HG03565 (cell line): ENCODE data around the gene MACO1.

Source experiments
- ATAC-seq: cut with Tn5 transposase; IDR thresholded peaks from one replicate; pipeline ENCODE4 v1.9.1; 2021; ENCODE audit warnings: mild to moderate bottlenecking, moderate library complexity; ENCODE audit not compliant: unreplicated experiment

MACO1 gene

DNA sequence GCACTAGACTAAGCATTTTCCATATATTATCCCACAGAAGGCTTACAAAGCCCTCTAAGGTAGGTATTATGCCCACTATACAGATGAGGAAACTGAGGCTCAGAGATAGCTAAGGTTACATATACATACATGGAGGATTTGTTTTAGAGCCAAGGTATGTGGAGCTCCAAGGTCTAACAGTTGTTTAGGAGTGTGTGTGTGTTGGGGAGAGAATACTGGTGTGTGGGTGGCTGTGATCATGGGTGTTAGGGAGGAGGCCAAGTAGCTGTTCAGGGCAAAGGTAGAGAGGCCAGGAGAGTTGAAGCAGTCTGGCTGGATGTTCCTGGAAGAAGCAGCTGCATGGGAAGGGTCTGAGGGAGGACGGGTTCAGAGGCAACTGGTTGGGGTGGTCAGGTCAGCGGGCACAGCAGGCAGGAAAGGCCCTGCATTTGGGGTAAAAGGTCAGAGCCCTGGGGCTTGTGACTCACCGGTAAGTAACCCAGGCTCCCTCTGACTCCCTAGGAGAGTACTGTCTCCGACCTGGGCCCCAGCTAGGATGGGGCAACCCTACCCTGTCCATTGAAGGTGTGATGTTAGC, 107.6 kb downstream of the MACO1 start:
- no peak for ATAC-seq

DNA sequence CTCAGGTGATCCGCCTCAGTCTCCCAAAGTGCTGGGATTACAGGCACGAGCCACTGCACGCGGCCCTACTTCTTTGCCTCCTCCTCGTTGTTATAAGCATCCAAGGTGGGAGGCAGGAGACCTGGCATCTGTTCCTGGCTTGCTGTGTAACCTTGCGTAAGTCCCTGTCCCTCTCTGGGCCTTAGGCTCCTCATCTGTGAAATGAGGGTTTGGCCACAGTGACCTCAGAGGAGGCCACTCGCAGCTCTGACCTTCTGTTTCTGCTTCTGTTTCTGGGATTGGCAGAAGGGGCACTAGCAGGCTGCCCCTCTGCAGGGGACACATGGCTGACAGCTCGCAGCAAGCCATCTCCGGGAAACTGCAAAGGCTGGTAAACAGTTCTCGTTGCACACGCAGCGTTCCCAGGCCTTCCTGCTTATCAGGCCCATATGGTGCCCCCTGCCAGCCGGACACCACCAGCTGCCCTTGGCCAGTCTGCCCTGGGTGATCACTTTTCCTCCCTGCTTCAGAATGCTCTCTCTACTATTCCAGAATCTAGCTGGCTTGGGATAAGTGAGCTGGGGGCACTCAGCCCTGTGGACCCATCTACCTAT, 110.1 kb downstream of the MACO1 start:
- no peak for ATAC-seq

DNA sequence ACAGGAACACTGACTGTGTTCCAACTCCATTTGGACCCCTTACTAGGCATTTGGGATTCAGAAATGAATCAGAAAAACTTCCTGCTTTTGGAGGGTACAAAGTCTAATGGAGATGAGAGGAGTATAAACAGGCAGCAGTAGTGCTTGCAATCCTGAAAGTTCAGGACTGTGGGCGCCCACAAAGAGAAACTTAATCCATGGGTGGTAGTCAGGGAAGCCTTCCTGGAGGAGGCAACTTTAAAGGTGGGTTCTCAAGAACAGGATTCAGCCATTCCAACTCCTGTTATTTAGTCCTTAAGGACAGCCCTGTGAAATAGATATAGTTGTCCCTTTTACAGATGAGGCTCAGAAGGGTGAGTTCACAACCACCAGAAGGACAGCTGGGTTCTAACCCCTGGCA, 110.7 kb downstream of the MACO1 start:
- ATAC-seq, result no peak

DNA sequence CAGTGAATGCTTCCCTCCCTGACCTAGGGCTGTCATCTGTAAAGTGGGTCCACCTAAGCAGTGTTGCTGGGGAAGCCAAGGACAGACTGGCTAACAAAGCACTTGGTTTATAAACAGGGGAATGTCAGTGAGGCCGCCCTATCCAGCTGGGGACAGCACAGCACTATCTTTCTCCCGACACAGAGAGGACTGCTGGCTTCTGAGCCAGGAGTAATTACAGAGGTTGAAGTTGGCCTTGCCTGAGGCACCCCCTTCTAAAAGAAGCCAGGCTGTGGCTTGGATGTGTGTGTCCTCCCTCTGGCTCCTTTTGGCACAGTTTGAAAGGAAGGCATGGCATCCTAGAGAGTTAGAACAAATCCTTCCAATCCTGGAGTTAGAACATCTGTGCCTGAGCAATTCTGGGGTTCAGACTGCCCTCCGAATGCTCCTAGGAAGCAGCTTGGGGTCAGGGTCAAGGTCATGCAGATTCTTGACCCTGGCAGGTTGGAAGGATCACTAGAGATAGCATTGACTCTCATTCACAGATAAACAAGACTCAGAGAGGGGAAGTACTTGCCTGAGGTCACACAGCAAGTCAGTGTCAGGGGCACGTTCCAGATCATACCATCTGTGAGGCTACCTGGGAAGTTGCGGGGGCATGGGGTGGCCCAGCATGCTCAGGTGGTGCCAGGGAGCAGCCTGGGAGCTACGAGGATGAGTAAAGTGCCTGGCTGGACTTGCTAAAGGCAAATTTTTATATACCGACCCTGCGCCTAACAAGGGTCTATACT, 111.4 kb downstream of the MACO1 start:
- ATAC-seq, result no peak

DNA sequence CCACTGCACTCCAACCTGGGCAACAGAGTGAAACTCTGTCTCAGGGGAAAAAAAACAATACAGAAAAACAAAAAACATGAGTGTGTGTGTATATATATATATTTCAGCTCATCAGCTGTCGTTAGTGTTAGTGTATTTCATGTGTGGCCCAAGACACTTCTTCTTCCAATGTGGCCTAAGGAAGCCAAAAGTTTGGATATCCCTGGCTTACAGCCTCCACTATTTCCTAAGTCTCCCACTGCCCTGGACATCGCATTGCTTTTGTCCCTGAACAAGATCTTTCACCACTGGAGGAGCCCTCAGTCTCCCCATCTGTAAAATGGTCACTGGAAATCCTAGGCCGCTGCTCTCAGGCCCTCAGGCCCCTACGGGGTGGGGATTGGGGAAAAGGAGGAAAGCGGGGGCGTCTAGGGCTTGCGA, 112.3 kb downstream of the MACO1 start:
- ATAC-seq, result no peak

DNA sequence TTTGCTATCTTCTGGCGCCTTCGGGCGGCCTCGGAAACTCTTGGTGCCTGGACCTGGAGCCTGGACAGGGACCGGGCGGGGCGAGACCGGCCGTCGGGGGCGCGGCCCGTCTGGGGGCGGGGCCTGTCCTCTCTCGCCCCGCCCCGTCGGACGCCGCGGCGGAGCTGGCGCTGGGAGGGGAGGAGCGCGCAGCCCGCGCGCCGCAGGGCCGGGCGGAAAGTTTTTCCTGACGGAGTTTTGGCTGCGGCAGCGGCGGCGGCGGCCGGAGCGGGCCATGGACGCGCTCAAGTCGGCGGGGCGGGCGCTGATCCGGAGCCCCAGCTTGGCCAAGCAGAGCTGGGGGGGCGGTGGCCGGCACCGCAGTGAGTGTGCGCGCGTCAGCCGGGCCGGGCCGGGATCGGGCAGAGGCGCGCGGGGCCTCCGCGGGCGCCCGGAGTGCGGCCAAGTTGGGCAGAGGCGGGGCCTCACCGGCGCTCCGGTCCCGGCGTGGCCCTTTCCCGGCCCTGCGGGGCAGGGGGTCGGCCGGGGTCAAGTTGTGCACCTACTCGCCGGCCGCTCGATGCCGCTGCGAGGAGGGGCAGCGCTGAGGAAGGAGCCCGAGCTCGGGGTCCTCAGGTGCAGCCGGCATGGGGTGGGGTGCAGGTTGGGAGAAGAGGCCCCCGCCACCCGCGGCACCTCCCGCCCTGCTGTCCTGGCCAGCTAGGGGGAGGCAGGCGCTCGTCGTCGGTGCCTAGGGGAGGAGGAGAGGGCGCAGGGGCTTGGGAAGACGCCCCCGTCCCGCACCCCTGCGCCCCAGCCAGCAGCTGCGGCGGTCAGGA, 112.9 kb downstream of the MACO1 start, which contains the start of gene LDLRAP1:
LDLRAP1 (plus strand) TSS at position 182 of the 818 bp plus-strand sequence; CDS start at position 275, 93 bp downstream.
- ATAC-seq, result peak; percentile 62

DNA sequence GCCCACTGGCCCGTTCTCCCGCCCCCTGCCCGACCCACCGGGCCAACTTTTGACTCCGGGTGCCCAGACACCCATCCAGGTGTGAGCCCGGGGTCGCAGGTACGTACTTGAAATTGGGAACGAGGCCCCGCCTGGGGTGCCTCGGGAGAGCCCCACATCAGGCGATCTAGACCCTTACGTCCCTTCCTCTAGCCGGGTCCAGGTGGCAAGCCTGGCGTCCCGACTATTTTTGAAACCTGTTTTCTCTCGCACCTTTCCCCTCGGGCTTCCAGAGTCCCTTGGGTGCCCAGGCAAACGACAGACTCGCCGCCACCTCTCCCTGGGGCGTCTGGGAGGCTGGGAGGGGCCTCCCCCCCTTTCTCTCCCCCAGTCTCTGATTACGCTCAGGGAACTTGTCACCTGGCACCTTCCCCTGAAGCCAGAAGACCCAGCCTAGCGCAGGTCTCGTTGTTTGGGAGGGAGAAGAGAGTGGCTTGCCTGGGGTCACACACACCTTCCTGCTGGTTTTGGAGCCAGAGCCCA, 113.6 kb downstream of the MACO1 start:
- no peak for ATAC-seq

DNA sequence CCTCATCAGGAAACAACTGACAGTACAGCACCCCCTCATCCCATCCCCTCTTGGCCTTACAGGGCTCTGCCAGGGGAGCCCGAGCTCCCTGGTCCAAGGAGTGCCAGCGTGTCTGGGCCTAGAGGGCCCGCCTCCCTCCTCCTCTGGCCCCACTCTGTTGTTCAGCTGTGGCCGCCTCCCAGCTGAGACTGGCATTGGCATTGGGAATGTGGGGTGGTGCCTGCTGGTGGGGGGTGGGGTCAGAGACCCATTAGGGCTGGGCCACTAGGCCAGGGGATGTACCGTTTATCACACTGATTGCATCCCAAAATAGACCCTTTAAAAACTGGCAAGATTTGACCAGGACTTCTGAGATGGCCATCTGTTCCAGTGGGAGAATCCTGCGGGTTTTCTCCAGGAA, 114.1 kb downstream of the MACO1 start:
- no peak for ATAC-seq

DNA sequence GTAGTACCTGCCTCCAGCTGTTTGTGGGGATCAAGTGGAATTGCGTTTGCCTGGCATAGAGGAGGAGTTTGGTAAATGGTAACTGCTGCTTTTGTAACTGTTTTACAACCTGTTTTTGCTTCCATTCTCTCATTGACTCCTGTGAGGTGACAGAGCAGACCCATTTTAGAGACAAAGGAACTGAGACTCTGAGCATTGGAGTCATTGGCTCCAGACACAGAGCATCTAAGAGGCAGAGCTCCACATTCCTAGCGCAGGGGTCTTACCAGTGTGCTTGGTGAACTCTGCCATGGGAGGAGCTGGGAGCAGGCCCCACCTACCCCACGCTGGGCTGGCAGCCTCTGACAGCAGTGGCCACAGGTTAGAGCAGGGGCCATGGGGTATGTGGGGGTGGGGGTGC, 115.1 kb downstream of the MACO1 start:
- ATAC-seq, result no peak

DNA sequence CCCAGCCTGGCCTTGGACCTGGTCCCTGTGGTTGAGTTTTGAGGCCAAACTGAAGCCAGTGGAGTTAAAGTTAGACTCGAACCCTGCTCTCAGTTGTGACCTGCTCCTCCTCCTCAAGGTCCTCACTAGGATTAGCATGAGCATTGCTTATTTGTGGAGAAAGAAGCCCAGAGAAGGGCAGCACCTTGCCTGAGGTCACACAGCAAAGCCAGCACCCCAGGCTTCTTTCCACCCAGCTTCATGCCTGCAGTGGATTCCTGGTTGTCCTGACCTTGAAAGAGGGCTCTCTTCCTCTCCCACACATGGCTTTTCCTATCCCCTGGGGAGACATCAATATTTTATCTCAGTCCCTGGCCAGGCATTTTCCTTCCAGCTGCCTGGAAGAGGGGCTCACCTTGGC, 115.5 kb downstream of the MACO1 start:
- no peak for ATAC-seq

DNA sequence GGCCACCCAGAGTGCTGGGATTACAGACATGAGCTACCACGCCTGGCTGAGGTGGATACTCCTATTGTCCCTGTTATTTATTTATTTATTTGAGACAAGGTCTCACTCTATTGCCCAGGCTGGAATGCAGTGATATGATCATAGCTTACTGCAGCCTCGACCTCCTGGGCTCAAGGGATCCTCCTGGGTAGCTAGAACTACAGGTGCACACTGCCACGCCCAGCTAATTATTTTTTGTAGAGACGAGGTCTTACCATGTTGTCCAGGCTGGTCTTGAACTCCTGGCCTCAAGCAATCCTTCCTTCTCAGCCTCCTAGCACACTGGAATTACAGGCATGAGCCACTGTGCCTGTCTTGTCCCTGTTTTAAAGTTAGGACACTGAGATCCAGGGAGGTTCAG, 117.9 kb downstream of the MACO1 start:
- ATAC-seq, result no peak

DNA sequence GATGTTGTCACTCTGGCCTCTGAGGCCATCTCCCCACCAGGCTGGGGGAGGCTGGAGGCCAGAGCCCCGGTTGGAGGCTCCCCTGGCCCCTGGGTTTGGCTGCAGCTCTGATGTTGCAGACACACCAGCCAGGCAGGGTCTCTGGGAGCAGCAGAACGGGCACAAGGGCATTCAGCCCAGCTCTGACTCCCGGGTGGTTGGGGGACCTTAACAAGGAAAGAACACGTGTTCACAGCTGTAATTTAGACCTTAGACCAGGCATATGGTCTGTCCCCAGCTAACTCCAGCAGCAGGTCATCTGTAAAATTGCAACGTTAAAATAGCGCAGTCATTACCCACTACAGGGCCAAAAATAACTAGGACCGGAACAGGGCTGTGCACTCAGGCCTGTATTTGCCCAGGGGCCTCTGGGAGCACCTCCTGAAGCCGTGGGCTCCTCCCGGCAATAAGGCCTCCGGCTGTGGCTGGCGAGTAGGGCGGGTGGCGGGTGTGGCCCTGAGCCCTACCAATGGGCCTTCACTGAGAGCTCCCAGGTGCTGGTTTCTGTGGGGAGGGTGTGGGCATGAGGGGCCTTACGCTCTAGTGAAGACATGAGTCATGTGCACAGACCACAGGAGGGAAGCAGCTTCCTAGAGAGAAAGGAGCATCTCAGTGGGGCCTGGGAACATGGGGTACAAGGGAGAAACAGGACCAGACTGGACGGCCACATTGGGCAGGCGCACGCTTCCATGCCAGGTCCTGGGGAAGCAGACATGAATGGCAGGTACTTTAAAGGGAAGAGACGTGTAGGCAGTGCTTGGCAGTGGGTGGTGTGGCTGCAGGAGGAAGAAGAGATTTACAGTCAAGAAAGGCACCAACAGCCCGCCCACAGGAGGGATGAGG, 118.8 kb downstream of the MACO1 start:
- ATAC-seq, result peak; percentile 79
